ENCODE results near the gene FUOM.

- TF ChIP-seq NFIC (IDR thresholded peaks at IDR 0.05; ENCODE audit: borderline replicate concordance) (no peak), CTCF (IDR thresholded peaks at IDR 0.05) (no peak), USF2 (IDR thresholded peaks at IDR 0.05; ENCODE audit: borderline replicate concordance, low read depth, low read length) (no peak)
These were observed 30.6 kb upstream of the FUOM start for GRCh38 chr10:133388236-133388972.

All from SK-N-SH (cell line).